CD14-positive monocyte (primary cell): ENCODE results near the gene TPK1. TPM values are rescaled to one million over a fixed set of nuclear protein-coding genes. Genes with fewer than 3 reads are reported as not detected.

ENCODE experiments used
- DNase-seq, 3 donors: peaks; one replicate each; pipeline ENCODE4 v3.0.0-alpha.2; 2011 to 2022
- H2AFZ ChIP-seq: 2 replicates; pipeline ENCODE4 v1.6.0; 2012; ENCODE audit warnings: mild to moderate bottlenecking, low read depth, low read length, inconsistent platforms; ENCODE audit not compliant: insufficient read depth, poor library complexity, severe bottlenecking
- H3K27ac ChIP-seq, 2 donors: 1 replicate in 1 of 2; 2 replicates in 1 of 2; pipeline ENCODE4 v1.5.1; 2012 to 2013; ENCODE audit warnings: low read length in 2 of 2, control low read depth in 1 of 2, inconsistent platforms in 1 of 2, low read depth in 1 of 2, mild to moderate bottlenecking in 1 of 2
- H3K27me3 ChIP-seq, 2 donors: one replicate each; pipeline versions ENCODE4 v1.6.0 to v1.6.1; 2011 to 2013; ENCODE audit warnings: low read length in 2 of 2; ENCODE audit not compliant: control insufficient read depth in 2 of 2, insufficient read depth in 2 of 2
- H3K36me3 ChIP-seq, 2 donors: replicated peaks in 1 of 2; 1 replicate in 1 of 2; 2 replicates in 1 of 2; pipeline versions ENCODE4 v1.5.1 to v1.6.1; 2012 to 2013; ENCODE audit warnings: low read length in 2 of 2, control low read depth in 1 of 2, inconsistent platforms in 1 of 2, mild to moderate bottlenecking in 1 of 2; ENCODE audit not compliant: insufficient read depth in 2 of 2, control insufficient read depth in 1 of 2
- H3K4me1 ChIP-seq, 2 donors: 1 replicate in 1 of 2; 2 replicates in 1 of 2; pipeline versions ENCODE4 v1.5.1 to v1.6.1; 2012 to 2013; ENCODE audit warnings: low read length in 2 of 2, control low read depth in 1 of 2, inconsistent platforms in 1 of 2, mild to moderate bottlenecking in 1 of 2, moderate library complexity in 1 of 2; ENCODE audit not compliant: insufficient read depth in 2 of 2, control insufficient read depth in 1 of 2
- H3K4me2 ChIP-seq: replicated peaks from 2 replicates; pipeline ENCODE3; 2012; ENCODE audit warnings: low read length, moderate library complexity, mild to moderate bottlenecking; ENCODE audit not compliant: poor library complexity, severe bottlenecking; ENCODE audit errors: extremely low read depth
- H3K4me3 ChIP-seq, 3 experiments: fragments of 200-600 bp in 1 of 3; sonication (generic) in 1 of 3; replicated peaks in 1 of 3; 1 replicate in 2 of 3; 2 replicates in 1 of 3; pipeline ENCODE4 v1.5.1; 2011 to 2013; ENCODE audit warnings: low read length in 3 of 3, mild to moderate bottlenecking in 3 of 3, control low read depth in 2 of 3, low read depth in 2 of 3, inconsistent platforms in 1 of 3, moderate library complexity in 1 of 3
- H3K79me2 ChIP-seq: 2 replicates; pipeline ENCODE4 v1.6.0; 2012; ENCODE audit warnings: mild to moderate bottlenecking, control low read depth, inconsistent platforms, low read length, moderate library complexity; ENCODE audit not compliant: insufficient read depth
- H3K9ac ChIP-seq: 2 replicates; pipeline ENCODE4 v1.6.0; 2017; ENCODE audit warnings: low read length, mild to moderate bottlenecking; ENCODE audit not compliant: insufficient read depth, poor library complexity, severe bottlenecking
- H3K9me3 ChIP-seq, 2 donors: replicated peaks in 1 of 2; 1 replicate in 1 of 2; 2 replicates in 1 of 2; pipeline versions ENCODE4 v1.5.1 to v1.6.1; 2012 to 2013; ENCODE audit warnings: low read length in 2 of 2, control low read depth in 1 of 2; ENCODE audit not compliant: control insufficient read depth in 1 of 2, insufficient read depth in 1 of 2
- H4K20me1 ChIP-seq: 2 replicates; pipeline ENCODE4 v1.6.0; 2012; ENCODE audit warnings: mild to moderate bottlenecking, low read length, control low read depth, moderate library complexity; ENCODE audit not compliant: insufficient read depth
- H3K27ac Mint-ChIP-seq, 7 donors: one replicate each; pipeline ENCODE4 v1.8.0; 2020; ENCODE audit warnings: mild to moderate bottlenecking in 7 of 7, mixed read lengths in 7 of 7, moderate library complexity in 6 of 7, inconsistent platforms in 2 of 7
- H3K27me3 Mint-ChIP-seq, 3 donors: one replicate each; pipeline ENCODE4 v1.8.0; 2021 to 2022; ENCODE audit warnings: low read depth in 3 of 3, mild to moderate bottlenecking in 3 of 3, mixed read lengths in 3 of 3, moderate library complexity in 3 of 3, inconsistent platforms in 1 of 3
- H3K36me3 Mint-ChIP-seq, 2 donors: one replicate each; pipeline ENCODE4 v1.8.0; 2020; ENCODE audit warnings: mixed read lengths in 2 of 2, inconsistent platforms in 1 of 2, mild to moderate bottlenecking in 1 of 2
- H3K4me1 Mint-ChIP-seq: one replicate; pipeline ENCODE4 v1.8.0; 2020; ENCODE audit warnings: mild to moderate bottlenecking, mixed read lengths
- H3K4me3 Mint-ChIP-seq, 2 donors: one replicate each; pipeline ENCODE4 v1.8.0; 2020; ENCODE audit warnings: mild to moderate bottlenecking in 2 of 2, mixed read lengths in 2 of 2, moderate library complexity in 1 of 2
- H3K9me3 Mint-ChIP-seq, 7 donors: one replicate each; pipeline ENCODE4 v1.8.0; 2020 to 2022; ENCODE audit warnings: mixed read lengths in 7 of 7, mild to moderate bottlenecking in 6 of 7, moderate library complexity in 6 of 7, inconsistent platforms in 2 of 7
- CTCF ChIP-seq: fragments of 200-600 bp; IDR thresholded peaks from one replicate; pipeline ENCODE4 v1.8.0; 2022; ENCODE audit warnings: antibody characterized with exemption, mild to moderate bottlenecking
- WGBS: methylation state at CpG from one replicate; pipeline ENCODE4 v1.1.5; 2013; ENCODE audit warnings: missing lambda C conversion rate; ENCODE audit not compliant: insufficient coverage; 5-methylcytosine and 5-hydroxymethylcytosine counted together
- intact Hi-C, 2 donors: fragments of 100-400 bp; cut with micrococcal nuclease; formaldehyde crosslinking; loops; one replicate each; pipeline versions ENCODE4 v1.15.0 to v1.15.1; 2023
- polyA plus RNA-seq, 3 donors: library from polyadenylated mRNA; depleted of rRNA in 1 of 3; unstranded in 2 of 3; stranded (reverse) in 1 of 3; fragments of 300-500 nt in 2 of 3; fragments of >200 nt in 1 of 3; fragmentation: Illumina TruSeq in 2 of 3; gene quantifications; 1 replicate in 2 of 3; 2 replicates in 1 of 3; pipeline ENCODE4 v1.2.3, GENCODE V29; 2012 to 2021

The TPK1 gene
- polyA plus RNA-seq, 3 donors: 18.9 to 33.8 (median 33.1) TPM

DNA sequence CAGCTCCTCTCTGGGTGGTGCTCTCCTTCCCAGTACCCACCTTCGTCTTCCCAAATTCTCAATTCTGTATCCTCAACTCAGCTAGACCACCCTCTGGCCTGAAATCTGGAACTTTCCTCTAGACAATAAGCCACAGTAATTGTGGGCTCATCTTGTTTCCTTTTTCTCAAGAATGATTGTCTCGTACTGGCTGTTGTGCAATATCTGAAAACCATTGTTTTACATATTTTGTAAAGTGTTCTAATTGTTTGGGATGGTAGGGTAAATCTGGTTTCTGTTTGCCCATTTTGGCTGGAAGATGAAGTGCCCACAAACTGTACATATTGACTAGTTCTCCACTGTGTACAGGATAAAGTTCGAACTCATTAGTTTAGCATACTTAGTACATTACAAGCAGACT, 421.0 kb downstream of the TPK1 start:
- H3K27ac Mint-ChIP-seq: no peak overlapping the region
- H3K9me3 Mint-ChIP-seq: peaks cover 2 to 24% (median 13%) of the 10 kb centered on the region in 7 donors
- Histone ChIP-seq H3K4me1 (no peaks in the 10 kb centered on the region), H3K9ac (no peak overlapping the region), H3K4me3 (no peak overlapping the region), H3K4me2 (no peak overlapping the region), H2AFZ (no peak overlapping the region), H3K79me2 (no peaks in the 10 kb centered on the region), H3K9me3 (peaks cover 0 to 6% of the 10 kb centered on the region in 2 donors), H3K36me3 (no peaks in the 10 kb centered on the region), H3K27me3 (peaks cover 0 to 4% of the 10 kb centered on the region in 2 donors), H4K20me1 (no peaks in the 10 kb centered on the region), H3K27ac (no peak overlapping the region)
- H3K27me3 Mint-ChIP-seq: peaks cover 9 to 16% (median 11%) of the 10 kb centered on the region in 3 donors
- H3K36me3 Mint-ChIP-seq: no peaks in the 10 kb centered on the region
- intact Hi-C loops: no loop called here
- no peak for DNase-seq
- H3K4me3 Mint-ChIP-seq: no peak overlapping the region
- TF ChIP-seq CTCF: no peak
- H3K4me1 Mint-ChIP-seq: peaks cover 2% of the 10 kb centered on the region
- WGBS: 33% methylated on average over 1 of the region's 3 CpGs

DNA sequence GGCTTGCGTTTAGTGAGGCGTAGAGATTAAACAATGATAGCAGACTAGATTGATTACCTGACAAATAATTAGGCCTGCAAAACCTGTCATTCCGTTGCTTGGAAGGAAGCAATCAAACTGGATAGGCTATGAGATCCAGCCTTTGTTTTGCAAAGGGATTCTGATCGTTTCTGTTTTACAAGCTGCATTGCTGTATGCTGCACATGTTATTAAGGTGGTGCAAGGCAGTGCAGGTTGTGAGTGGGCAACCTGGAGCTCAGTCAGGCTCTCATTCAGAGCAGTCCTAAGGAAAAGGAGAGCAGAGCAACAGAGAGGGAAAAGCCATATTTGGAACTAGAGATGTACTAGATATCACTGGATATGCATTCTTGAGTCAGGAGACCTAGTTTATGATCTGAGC, 425.4 kb downstream of the TPK1 start:
- Histone ChIP-seq H2AFZ (no peak overlapping the region), H3K4me3 (no peak overlapping the region), H3K79me2 (no peaks in the 10 kb centered on the region), H3K4me1 (no peaks in the 10 kb centered on the region), H3K36me3 (no peaks in the 10 kb centered on the region), H3K27me3 (peaks cover 0 to 1% of the 10 kb centered on the region in 2 donors), H4K20me1 (no peaks in the 10 kb centered on the region), H3K4me2 (no peak overlapping the region), H3K9me3 (no peaks in the 10 kb centered on the region), H3K9ac (no peak overlapping the region), H3K27ac (no peak overlapping the region)
- Mint-ChIP-seq H3K27me3 (peaks cover 11 to 17% (median 12%) of the 10 kb centered on the region in 3 donors), H3K9me3 (peaks cover 0 to 1% (median 0%) of the 10 kb centered on the region in 7 donors), H3K27ac (no peak overlapping the region), H3K4me3 (no peak overlapping the region), H3K36me3 (no peaks in the 10 kb centered on the region), H3K4me1 (peaks cover 2% of the 10 kb centered on the region)
- no peak for TF ChIP-seq CTCF
- 14% methylated on average over 4 of the region's 4 CpGs for WGBS
- no peak for DNase-seq
- intact Hi-C loops: no loop called here
